NCI-H2196 treated with DMSO at 0.1 percent for 48 hours (cell line): ENCODE data around the gene DNAJC13.
A peak's percentile ranks its signal among the peaks of the same experiment; 100 is the strongest.
"Not testable (repeated sequence)": the region's sequence is repeated elsewhere in the genome, so short reads cannot be mapped to it uniquely, and the experiment has no call there.

Experiments
- DNase-seq: peaks from one replicate; lab custom pipeline; 2025; ENCODE audit not compliant: unreplicated experiment; lab: John Stamatoyannopoulos, UW

DNAJC13 gene

DNA sequence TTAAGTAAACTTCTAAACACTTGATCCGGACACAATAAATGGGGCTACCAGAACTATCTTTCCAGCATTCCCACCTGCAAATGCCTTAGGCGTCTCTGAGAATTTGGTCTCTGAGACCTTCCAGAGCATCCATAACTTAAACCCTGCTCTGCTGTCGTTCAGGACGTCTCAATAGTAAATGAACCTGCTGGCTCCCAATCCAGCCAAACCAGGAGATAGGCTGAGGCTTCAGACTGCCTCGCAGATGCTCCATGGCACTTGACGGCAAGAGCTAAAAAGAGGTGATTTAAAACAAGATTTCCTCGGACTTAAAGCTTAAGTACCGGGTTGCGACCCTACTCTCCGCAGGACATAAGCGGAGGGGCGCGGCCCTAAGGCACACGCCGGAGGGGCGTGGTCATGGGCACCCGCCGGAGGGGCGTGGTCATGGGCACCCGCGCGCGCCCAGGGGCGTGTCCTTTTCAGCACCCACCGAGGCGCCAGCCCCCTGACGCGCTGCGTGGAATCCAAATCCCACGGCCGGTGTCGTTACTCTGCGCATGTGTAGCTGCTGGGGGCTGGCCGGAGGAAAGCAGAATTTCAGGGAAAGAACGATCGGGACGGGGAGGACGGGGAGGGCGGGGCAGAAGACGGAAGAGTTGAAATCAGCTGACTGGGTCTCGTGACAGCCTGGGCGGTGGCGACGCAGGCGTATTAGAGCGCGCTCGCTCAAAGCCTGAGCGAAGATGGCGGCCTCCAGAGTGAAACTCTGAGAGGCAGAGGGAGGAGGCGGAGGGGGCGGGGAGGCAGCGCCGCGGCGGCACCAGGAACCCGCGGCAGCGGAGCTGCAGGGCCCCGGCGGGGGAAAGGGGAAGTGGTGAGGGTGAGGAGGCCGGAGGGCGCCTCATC is at the start of gene DNAJC13:
Gene DNAJC13 (plus strand): TSS at position 696 of the 888 bp plus-strand sequence. CDS start 17,049 bp downstream, outside the sequence.
- DNase-seq: peak; percentile 96

DNA sequence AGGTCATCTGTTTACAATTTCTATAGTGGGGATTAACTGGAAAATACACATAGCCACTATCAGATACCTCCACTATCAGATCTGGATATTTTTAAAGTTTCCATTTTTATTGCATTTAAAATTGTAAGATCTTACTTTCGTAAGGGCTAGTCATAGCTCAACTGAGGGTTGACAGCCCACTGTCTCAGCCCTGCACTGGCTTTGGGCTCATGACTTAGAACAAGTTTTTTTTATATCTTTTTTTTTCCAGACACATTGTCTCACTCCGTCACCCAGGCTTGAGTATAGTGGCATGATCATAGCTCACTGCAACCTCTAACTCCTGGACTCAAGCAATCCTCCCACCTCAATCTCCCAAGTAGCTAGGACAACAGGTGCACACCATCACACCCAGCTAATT is 48.8 kb upstream of the DNAJC13 start:
- no peak for DNase-seq

- DNase-seq: no peak
Measured at GRCh38 chr3:132368962-132369361, 48.3 kb upstream of the DNAJC13 start.

- DNase-seq: not testable (repeated sequence)
Measured at GRCh38 chr3:132376945-132377354, 40.4 kb upstream of the DNAJC13 start.

- no peak for DNase-seq
Measured at GRCh38 chr3:132378048-132378762, 39.1 kb upstream of the DNAJC13 start.

DNA sequence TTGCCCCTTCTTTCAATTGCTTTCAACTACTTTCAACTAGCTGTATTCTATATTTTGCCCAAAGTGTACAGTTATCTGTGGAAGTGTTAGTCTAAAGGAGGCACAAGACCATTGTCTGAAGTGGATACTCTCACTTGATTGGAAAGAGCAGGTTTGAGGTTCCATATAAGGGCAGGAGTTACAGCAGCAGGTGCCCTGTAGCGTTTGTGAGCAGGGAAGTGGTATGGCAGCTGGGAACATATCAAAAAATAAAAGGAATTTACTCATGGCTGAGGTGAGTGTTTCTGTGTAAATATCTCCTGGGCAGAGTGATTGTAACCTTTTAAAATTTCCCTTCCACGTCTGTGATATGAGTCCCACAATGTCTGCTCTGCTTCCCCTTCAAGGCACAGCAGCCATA is 38.5 kb upstream of the DNAJC13 start:
- DNase-seq: peak; percentile 30

DNA sequence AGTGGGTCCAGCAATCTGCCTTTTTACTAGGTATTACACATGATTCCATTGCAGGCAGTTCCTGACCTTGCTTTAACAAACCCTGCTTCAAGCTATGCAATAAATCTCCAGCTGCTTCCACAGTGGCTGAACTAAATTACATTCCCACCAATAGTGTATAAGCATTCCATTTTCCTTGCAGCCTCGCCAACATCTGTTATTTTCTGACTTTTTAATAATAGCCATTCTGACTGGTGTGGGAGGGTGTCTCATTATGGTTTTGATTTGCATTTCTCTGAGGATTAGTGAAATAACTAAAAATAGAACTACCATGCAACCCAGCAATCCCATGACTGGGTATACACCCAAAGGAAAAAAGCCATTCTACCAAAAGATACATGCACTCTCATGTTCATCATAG is 36.4 kb upstream of the DNAJC13 start:
- no peak for DNase-seq

DNA sequence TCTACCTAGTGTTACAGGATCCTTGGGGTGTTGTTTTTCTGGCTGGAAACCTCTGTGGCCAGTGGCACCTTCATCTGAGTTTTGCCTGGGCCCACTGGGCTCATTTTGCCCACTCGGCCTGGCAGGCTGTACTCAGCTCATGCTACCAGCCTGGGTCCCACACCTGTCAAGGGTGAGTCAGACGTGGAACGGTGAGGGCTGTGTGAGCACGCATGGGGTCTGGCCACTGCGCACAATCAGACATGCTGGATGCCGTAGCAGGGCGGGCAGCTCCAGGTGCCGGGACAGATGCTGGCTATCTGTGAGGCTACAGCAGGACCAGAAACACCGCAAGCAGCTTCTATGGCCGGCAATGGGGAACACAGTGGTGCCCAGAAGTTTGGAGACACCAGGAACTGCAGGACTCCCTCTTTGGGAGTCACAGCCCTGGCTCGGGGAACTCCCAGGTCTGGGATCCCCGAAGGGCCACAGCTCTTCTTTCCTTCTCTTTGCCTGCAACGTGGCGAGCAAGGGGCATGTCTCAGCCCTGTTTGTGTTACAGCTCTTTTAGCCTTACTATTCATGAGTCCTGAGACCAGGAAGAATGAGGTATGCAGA is 35.9 kb upstream of the DNAJC13 start:
- DNase-seq: no peak

DNA sequence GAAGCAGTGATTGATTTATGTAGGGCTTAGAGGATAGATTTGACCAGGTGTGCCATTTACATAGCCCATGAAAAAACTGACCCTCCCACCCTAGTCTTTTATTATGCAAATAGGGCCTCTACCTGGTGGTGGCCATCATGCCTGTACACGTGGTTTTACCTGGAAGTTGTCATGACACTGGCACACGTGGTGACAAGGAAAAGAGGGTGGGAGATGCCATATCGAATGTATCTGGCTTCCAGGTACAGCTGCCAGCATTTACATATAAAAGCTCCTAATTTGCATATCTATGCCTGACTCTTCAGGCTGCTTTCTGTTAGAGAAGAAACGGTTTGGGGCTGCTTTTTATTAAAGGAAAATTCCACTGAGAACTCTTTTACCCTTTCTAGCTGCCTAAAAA is 35.0 kb upstream of the DNAJC13 start:
- DNase-seq: no peak

- DNase-seq: no peak
Measured at GRCh38 chr3:132382688-132383194, 34.6 kb upstream of the DNAJC13 start.

- DNase-seq: no peak
Measured at GRCh38 chr3:132386259-132386658, 31.0 kb upstream of the DNAJC13 start.

DNA sequence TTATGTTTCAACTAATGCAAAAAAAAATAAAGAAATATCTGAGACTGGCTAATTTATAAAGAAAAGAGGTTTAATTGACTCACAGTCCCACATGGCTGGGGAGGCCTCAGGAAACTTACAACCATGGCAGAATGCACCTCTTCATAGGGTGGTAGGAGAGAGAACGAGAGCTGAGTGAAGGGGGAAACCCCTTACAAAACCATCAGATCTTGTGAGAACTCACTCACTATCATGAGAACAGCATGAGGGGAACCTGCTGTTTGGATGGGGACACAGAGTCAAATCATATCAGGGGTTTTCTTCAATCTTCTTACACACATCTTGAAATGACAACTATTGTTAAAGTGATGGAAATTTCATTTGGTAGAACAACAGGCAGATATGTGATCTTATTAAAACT is 24.6 kb upstream of the DNAJC13 start:
- DNase-seq: not testable (repeated sequence)

- DNase-seq: no peak
Measured at GRCh38 chr3:132394320-132394719, 23.0 kb upstream of the DNAJC13 start.

DNA sequence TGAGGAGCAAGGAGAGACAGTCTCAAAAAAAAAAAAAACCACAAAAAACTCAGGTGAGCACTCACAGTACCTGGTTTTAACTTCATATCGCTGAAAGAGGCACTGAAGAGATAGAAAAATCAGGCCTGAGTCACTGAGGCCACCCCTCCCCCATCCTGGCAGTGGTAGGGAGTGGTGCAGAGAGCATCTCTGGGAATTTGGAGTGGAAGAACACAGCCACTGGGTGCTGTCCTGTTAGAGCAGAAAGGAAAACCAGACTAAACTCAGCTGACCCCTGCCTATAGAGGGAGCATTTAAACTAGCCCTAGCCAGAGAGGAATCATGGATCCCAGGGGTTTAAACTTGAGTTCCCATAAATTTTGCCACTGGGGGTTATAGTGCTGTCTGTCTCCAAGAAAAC is 22.2 kb upstream of the DNAJC13 start:
- no peak for DNase-seq

- DNase-seq: no peak
Measured at GRCh38 chr3:132396255-132396654, 21.0 kb upstream of the DNAJC13 start.

- DNase-seq: not testable (repeated sequence)
Measured at GRCh38 chr3:132396776-132397175, 20.5 kb upstream of the DNAJC13 start.

- DNase-seq: peak; percentile 65
Measured at GRCh38 chr3:132399054-132399929, 18.0 kb upstream of the DNAJC13 start.

- DNase-seq: no peak
Measured at GRCh38 chr3:132401255-132401654, 16.0 kb upstream of the DNAJC13 start.

DNA sequence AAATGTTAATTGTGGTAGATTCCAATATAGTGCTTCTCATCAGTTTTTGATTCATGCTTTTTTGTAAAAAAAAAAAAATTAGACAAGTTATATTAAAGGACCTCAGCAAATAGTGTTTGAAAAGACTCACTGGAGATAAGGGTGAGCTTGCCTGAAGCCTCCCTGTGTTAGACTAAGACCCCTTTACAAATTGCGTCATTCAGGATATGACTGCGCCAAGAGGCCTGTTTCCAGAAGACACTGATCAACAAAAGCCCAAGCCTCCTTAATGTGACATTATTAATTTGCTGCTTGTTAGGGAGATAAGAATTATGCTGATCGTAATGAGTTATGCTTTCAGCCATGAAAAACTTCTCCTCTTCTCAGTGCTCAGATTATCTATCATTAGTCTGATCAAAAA is 13.0 kb upstream of the DNAJC13 start:
- no peak for DNase-seq

DNA sequence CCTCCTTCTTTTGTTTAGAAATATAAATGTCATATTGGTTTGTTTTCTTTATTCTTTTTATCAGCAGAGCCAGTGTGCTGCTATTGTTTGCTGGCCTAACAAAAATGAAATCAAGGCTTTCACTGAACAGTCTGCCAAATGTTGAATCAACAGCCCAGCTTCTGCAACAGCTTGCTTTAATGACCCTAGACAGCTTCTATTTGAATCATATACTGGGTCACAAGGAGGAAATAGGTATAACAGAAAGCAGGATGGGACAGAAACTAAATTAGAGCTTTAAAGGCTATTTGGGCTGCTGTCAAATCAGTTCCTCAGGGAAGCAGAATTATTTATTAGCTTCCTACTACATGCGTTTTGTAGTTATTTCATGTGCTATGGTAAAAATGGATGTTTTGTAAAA is 12.1 kb upstream of the DNAJC13 start:
- DNase-seq: peak; percentile 16
